Measurements from ENCODE around the gene CEACAM18.

Gene CEACAM18

DNA sequence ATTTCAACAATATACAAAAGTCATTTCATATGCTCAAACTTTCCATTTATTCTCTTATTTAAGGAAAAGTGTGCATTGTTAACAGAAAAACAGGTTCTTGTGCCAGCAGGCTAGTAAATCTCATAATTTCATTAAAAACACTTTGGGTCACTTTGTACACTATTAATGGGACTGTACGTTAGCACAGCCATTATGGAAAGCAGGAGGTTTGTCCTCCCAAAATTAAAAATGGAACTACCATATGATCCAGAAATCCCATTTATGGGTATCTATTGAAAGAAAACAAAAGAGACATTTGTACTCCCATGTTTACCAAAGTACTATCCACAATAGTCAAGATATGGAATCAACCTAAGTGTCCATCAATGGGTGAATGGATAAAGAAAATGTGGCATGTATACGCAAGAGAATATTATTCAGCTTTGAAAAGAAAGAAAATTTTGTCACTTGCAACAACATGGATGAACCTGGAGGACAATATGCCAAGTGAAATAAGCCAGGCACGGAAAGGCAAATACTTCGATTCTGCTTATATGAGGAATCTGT, 61.6 kb downstream of the CEACAM18 start:
- no peak for DNase-seq

Data from NCI-H345 (cell line).